ENCODE data around the gene MBD3. TPM values are rescaled to one million over a fixed set of nuclear protein-coding genes. Genes with fewer than 3 reads are reported as not detected.

MBD3 gene
- total and polyA plus RNA-seq, 2 experiments from 2014 or later, result 27.6 to 118 TPM

GRCh38 chr19:1613146-1613545 lies 20.5 kb upstream of the MBD3 start:
- Histone ChIP-seq H3K27ac (ENCODE audit: low read depth) (no peak overlapping the region), H3K4me3 (no peak overlapping the region), H3K36me3 (ENCODE audit: insufficient read depth) (peaks cover 21% of the 10 kb centered on the region), H3K79me2 (replicated peaks; ENCODE audit: insufficient read depth) (no peaks in the 10 kb centered on the region; the same call in 1 of the 2 replicates), H2AFZ (no peak overlapping the region), H3K27me3 (ENCODE audit: insufficient read depth) (no peaks in the 10 kb centered on the region), H3K4me1 (ENCODE audit: insufficient read depth) (no peaks in the 10 kb centered on the region), H3K9me2 (ENCODE audit: insufficient read depth) (no peaks in the 10 kb centered on the region), H4K20me1 (replicated peaks; ENCODE audit: insufficient read depth) (peaks cover 16% of the 10 kb centered on the region), H3K4me2 (no peak overlapping the region), H3F3A (replicated peaks; ENCODE audit: low read depth) (peaks cover 22% of the 10 kb centered on the region)
- no peak for TF ChIP-seq CREB1 (CRISPR knock-in tag; IDR thresholded peaks at IDR 0.05; ENCODE audit: low read depth)
- no peak for TF ChIP-seq ZNF114 (CRISPR knock-in tag; IDR thresholded peaks at IDR 0.05)
- no peak for TF ChIP-seq STAT1 (IDR thresholded peaks at IDR 0.05; ENCODE audit: unreplicated experiment)
- TF ChIP-seq EZH2 (IDR thresholded peaks at IDR 0.05; ENCODE audit: low read depth, unreplicated experiment), result no peak
- TF ChIP-seq ZNF462 (CRISPR knock-in tag; IDR thresholded peaks at IDR 0.05), result no peak
- TF ChIP-seq POLR2AphosphoS5 (IDR thresholded peaks at IDR 0.05; ENCODE audit: low read depth), result no peak
- no peak for TF ChIP-seq JUNB (IDR thresholded peaks at IDR 0.05; ENCODE audit: unreplicated experiment)
- no peak for TF ChIP-seq ETS1 (IDR thresholded peaks at IDR 0.05)
- TF ChIP-seq REST (IDR thresholded peaks at IDR 0.05; ENCODE audit: unreplicated experiment), result no peak
- no peak for TF ChIP-seq NANOG (IDR thresholded peaks at IDR 0.05; ENCODE audit: borderline replicate concordance)
- no peak for TF ChIP-seq CTCF (conservative IDR thresholded peaks at IDR 0.05; ENCODE audit: low read depth in 2 of 2)
- TF ChIP-seq ZNF331 (CRISPR knock-in tag; IDR thresholded peaks at IDR 0.05; ENCODE audit: low read depth), result no peak
- no peak for TF ChIP-seq EZH2phosphoT487 (IDR thresholded peaks at IDR 0.05; ENCODE audit: unreplicated experiment)
- Mint-ChIP-seq H3K4me1 (peaks cover 4% of the 10 kb centered on the region; the same call in 2 of the 3 replicates), H3K4me3 (no peak overlapping the region; the same call in 2 of the 3 replicates), H3K9me3 (no peaks in the 10 kb centered on the region), H3K36me3 (ENCODE audit: low read depth) (peaks cover 82% of the 10 kb centered on the region), H3K27me3 (ENCODE audit: insufficient read depth, low read depth, poor library complexity) (peaks cover 26% of the 10 kb centered on the region), H3K27ac (no peak overlapping the region)
- ATAC-seq, result no peak
- DNase-seq (ENCODE audit: low spot score), result no peak
